ENCODE measurements around the gene ABLIM1.

The ABLIM1 gene

DNA sequence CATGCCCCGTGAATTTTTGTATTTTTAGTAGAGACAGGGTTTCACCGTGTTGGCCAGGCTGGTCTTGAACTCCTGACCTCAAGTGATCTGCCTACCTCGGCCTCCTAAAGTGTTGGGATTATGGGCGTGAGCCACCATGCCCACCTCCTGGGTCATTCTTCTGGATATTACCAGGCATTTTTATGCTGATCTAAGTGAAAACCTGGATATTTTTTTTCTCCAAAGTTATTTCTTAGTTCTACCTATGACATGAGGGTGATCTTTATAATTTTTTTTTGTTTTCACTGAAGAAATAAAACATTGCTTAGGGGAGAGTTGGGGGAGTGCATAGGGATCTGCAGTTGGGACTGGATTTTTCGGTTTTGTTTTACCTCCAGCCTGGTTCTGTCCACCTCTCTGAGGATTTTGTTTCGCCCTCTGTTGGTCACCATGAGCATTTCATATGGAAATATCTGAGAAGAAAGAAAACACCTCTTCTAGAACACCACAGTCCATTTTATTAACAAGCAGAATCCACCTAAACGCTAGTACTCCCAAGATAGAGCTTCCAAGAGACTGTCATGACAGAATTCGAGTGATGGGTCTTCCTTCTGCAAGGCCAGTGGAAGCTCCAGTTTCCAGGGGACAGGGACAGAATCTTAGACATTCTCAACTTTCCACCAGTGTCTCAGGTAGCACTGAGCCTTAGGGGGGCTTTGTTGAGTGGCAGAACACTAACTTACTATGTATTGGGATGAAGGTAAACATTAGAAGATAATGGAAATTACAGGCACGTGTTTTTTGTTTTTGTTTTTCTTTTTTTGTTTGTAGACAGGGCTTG is 220.4 kb downstream of the ABLIM1 start:
- TF ChIP-seq, protein P1, sequence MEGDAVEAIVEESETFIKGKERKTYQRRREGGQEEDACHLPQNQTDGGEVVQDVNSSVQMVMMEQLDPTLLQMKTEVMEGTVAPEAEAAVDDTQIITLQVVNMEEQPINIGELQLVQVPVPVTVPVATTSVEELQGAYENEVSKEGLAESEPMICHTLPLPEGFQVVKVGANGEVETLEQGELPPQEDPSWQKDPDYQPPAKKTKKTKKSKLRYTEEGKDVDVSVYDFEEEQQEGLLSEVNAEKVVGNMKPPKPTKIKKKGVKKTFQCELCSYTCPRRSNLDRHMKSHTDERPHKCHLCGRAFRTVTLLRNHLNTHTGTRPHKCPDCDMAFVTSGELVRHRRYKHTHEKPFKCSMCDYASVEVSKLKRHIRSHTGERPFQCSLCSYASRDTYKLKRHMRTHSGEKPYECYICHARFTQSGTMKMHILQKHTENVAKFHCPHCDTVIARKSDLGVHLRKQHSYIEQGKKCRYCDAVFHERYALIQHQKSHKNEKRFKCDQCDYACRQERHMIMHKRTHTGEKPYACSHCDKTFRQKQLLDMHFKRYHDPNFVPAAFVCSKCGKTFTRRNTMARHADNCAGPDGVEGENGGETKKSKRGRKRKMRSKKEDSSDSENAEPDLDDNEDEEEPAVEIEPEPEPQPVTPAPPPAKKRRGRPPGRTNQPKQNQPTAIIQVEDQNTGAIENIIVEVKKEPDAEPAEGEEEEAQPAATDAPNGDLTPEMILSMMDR (IDR thresholded peaks at IDR 0.05; ENCODE audit: low read depth, low read length, missing control alignments): peak; percentile 48
- no peak overlapping the region for H3K4me3 ChIP-seq (ENCODE audit: low read depth, low read length)
- DNase-seq (ENCODE audit: low read depth): no peak

GRCh38 chr10:114436941-114437340 is 221.1 kb downstream of the ABLIM1 start:
- no peak for DNase-seq (ENCODE audit: low read depth)
- TF ChIP-seq, protein P1 (IDR thresholded peaks at IDR 0.05; ENCODE audit: low read depth, low read length, missing control alignments): no peak
- H3K4me3 ChIP-seq (ENCODE audit: low read depth, low read length): no peak overlapping the region

GRCh38 chr10:114432566-114433093 is 225.4 kb downstream of the ABLIM1 start:
- H3K4me3 ChIP-seq (ENCODE audit: low read depth, low read length): no peak overlapping the region
- no peak for DNase-seq (ENCODE audit: low read depth)
- TF ChIP-seq, protein P1 (IDR thresholded peaks at IDR 0.05; ENCODE audit: low read depth, low read length, missing control alignments): no peak

- DNase-seq (ENCODE audit: low read depth): no peak
These were observed 226.5 kb downstream of the ABLIM1 start for GRCh38 chr10:114431414-114432135.

GRCh38 chr10:114430688-114431413 is 227.2 kb downstream of the ABLIM1 start:
- TF ChIP-seq, protein P1 (IDR thresholded peaks at IDR 0.05; ENCODE audit: low read depth, low read length, missing control alignments): no peak
- DNase-seq (ENCODE audit: low read depth): no peak

More at GRCh38 chr10:114431414-114432135, 226.5 kb downstream of the ABLIM1 start:
- no peak overlapping the region for H3K4me3 ChIP-seq (ENCODE audit: low read depth, low read length)
- TF ChIP-seq, protein P1 (IDR thresholded peaks at IDR 0.05; ENCODE audit: low read depth, low read length, missing control alignments): no peak

GRCh38 chr10:114429581-114430335 is 228.3 kb downstream of the ABLIM1 start:
- TF ChIP-seq, protein P1 (IDR thresholded peaks at IDR 0.05; ENCODE audit: low read depth, low read length, missing control alignments): no peak
- H3K4me3 ChIP-seq (ENCODE audit: low read depth, low read length): no peak overlapping the region
- DNase-seq (ENCODE audit: low read depth): no peak

More at GRCh38 chr10:114430688-114431413, 227.2 kb downstream of the ABLIM1 start:
- H3K4me3 ChIP-seq (ENCODE audit: low read depth, low read length): no peak overlapping the region
